HG03095 (cell line): ENCODE results near the gene COL2A1.

Experiments used
- ATAC-seq: cut with Tn5 transposase; IDR thresholded peaks from one replicate; pipeline ENCODE4 v1.9.1; 2021; ENCODE audit warnings: moderate library complexity; ENCODE audit not compliant: unreplicated experiment

Gene COL2A1

DNA sequence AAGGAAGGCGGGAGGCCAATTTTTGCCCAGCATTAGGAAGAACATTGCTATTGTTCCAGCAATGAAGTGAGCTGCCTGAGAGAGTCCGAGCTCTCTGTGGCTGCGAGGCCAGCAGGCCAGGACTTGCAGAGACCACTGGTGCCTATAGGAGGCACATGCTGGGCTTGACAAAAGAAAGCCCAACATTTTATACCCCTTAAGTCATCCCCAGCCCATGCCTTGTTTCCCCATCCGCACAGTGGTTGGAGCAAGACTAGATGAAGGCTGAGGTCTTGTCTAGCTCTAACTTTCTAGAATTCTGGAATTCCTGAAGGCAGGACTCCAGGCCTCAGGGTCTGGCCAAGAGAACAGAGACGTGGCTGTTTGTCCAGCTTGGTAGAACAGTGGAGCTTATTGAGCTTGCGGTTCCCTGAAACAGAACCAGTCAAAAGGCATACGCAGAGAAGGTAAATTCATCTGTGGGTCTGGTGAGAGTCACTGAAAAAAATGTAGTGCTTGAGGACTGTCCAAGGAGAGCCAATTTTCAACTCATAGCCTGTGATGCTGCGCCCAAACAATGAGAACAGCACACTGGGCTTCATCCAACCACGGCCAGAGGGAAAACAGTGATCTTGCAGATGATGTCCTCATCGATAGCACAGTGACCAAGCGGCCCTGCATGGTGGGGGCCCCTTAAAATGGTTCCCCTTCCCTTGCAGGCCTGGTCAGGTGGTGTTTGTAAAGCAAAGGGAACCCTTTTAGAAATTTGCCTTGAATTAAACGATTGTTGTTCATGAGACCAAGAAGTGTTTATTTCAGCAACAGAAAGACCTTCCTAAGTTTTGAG lies 27.1 kb upstream of the COL2A1 start:
- no peak for ATAC-seq

DNA sequence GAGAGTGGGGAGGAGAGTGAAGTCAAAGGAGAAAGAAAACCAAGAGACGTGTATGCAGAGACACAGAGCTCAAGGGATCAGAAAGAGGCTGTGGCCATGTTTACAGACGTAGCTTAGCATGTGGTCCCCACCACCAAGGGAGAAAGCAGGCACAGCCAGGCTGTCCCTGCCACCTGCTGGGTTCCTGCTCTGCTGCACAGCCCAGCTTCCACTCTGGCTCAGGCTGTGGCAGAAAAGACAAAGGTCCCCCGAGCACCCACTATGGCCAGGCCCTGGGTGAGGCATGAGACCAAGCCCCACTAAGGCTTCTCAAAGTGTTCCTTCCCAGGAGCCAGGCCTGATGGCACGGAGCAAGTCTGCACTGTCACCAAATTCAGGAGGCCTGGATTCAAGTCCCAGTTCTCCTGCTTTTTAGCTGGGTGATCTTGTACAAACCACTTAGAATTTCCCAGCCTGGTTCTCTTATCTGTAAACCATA lies 25.9 kb upstream of the COL2A1 start:
- no peak for ATAC-seq

DNA sequence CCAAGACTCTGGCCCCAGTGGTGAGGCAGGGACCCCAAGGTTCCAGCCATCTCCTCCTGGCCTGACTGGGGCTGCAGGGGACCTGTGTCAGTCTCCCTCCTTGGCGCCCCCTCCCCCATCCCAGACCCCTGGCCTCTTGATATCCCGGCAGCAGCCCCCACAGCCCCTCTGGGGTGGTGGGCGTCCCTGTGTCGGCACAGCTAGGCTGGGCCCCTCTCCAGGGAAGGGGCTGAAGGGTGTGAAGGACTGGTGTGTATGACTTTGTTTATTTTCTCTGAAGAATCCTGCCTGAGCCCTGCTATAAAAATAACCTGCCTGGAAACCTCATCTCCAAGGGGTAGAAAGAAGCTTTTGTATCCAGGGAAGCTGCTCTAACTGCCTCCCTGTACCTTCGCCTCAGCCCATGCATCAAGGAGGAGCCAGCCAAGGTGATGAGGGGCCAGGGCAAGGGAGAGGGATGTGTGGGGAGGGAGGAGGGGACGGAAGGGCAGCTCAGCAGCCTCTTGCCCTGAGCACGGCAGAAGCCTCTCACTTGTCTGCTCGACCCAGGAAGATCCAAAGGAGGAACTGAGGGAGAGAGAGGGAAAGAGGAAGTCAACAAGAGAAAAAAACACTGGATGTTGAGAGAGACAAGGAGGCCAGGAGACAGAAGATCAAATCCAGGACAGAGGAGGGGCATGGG lies 25.4 kb upstream of the COL2A1 start:
- ATAC-seq = no peak

DNA sequence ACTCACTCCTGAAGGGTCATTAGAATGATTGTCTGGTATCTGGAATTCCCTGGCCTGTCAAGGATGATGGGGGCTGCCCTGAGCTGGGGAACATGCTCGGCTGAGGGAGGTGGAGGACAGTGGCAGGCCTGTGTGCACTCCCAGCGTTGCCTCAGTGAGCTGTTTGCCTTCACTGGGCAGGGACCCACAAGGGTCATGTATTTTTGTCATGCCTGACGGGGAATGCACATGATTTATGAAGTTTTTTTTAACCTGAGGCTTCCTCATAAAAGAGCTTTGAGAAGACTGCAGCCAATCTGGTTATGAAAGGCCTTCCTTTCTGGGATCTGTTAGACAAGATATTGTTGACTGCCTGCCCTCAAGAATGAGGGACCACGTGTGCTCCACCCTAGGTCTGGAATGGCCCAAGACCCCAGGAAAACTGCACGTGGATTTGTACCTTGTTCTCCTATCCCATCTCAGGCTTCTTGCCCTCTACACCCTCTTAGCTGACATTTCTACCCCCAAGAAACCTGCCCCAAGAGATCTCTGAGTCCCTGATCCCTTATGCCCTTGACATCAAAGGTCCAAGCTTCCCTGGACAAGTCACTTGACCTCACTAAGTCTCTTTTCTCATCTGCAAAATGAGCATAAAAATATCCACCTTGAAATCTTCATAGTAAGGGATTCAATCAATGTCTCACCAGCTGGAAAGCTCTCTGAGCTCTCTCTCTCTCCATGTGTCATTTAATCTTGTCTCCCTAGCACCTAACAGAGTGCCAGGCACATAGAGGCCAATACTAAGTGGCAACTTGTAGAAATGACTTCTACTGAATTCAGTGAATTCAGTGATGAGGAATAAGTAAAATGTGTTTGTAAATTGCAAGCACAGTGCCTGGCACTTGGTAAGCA lies 24.5 kb upstream of the COL2A1 start:
- no peak for ATAC-seq

DNA sequence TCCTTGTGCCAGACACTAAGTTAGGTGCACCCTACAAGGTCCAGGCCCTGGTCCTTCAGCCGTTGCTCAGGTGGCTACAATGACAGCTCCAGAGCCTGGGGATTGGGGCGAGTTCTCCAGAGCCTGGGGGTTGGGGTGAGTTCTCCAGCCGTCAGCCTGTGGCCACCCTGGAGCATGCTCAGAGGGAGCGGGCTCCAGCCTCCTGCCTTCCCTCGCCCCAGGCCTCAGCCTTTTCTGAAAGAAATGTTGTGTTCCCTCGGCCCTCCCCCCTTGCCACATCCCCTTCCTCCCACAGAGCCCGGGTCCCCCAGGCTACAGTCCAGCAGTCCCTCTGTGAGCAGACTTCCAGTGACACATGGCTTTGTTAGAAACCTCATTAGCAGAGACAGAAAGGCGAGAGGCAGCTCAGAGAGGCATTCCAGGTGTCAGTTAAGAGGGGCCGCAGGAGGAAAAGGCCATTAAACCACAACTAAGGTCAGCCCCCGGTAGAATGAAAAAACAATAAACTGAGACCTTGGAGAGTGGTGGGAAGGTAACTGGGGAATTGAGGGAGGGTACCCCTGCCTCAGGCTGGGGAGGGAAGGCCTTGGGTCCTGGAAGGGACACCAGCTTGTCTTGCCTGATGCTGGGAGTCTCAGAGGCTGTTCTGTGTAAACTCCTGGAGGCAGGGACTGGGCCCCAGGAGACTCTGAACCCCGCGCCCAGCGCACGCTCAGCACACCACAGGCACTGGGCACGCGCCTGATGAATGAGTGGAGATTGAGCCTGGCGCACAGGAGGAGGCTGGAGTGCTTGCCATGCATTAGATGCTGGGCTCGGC lies 23.1 kb upstream of the COL2A1 start:
- ATAC-seq = no peak

DNA sequence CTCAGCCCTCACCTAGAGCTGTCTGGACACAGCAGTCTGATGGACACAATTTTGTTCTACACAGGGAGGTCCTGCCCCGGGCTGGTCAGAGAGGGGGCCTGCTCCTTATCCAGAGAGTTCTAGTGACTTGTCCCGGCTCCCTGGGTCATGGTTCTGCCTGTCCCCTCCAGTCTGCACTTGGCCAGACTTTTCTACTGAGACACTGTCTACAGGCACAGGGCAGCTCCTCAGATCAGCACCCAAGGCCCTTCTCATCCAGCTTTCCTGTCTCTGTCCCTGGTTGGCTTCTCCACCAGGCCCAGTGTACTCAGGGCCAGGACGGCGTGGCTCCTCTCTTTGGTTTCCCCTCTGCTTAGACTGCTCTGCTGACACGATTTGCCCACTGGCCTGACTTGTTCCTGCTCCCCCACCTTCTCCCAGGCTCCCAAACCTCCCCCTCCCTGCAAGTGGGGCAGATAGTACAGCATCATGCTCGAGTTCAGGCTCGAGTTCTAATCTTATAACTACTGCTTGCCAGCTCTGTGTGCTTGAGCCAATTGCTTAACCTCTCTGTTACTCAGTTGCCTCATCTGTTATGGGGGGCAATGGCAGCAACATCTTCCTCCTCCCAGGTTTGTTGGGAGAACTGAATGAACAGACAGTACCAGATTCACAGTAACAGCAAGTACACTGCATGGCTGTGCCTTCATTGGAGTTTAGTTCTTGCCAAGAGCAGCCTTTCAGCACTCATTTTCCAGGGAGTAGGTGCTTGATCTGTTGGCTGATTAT lies 22.0 kb upstream of the COL2A1 start:
- ATAC-seq = no peak

DNA sequence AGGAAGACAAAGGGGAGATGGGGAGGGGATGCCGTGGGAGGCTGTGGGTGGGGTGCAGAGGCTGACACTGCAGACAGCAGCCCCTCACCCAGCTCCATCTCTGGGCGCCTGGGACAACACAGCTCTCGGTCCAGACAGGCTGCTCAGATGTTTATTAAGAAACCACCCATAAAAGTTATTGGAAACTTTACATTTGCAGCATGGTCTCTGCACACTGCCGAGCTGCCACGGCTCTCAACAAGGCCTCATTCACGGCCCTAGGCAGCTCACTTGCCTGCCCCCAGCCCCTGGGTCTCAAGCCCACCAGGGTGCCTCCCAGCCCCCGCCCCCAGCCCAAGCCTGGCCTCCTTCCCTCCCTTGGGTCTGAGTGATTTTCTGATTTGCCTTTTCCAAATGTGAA lies 21.0 kb upstream of the COL2A1 start:
- no peak for ATAC-seq

DNA sequence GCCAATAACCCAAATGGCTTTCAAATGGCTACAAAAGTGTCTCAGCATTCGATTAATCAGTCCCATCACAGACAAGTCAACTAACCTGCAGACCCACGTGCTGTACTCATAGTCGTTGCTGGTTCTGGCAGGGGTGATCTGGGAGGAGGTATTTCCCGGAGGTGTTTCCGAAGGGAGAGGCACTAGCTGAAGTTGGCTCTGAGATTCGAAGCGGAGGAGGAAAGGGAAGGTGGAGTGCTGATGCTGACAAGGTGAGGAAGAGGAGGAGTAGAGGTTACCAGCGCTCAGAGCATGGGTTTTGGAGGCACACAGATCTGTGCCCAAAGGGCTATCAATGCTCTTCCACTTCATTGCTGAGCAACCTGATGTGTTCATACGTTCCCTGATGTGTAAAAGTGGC lies 20.5 kb upstream of the COL2A1 start:
- ATAC-seq = no peak

DNA sequence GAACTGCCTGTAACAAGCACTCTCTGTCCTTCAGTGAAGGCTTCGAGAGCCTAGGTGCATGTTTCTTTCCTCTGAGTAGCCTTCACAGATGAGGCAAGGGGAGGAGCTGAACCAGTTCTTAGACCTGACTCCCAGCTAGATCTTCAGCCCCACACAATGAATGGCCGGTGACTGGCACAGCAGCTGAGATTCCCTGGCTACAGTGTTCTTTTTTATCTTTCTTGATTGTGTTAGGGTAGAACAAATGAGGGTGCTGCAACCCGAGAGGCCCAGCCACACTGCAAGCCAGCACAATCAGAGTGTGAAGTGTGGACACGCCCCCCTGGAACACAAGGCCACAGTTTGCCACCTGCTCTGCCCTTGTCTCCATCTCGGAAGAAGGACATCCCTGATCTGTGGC lies 19.1 kb upstream of the COL2A1 start:
- no peak for ATAC-seq

DNA sequence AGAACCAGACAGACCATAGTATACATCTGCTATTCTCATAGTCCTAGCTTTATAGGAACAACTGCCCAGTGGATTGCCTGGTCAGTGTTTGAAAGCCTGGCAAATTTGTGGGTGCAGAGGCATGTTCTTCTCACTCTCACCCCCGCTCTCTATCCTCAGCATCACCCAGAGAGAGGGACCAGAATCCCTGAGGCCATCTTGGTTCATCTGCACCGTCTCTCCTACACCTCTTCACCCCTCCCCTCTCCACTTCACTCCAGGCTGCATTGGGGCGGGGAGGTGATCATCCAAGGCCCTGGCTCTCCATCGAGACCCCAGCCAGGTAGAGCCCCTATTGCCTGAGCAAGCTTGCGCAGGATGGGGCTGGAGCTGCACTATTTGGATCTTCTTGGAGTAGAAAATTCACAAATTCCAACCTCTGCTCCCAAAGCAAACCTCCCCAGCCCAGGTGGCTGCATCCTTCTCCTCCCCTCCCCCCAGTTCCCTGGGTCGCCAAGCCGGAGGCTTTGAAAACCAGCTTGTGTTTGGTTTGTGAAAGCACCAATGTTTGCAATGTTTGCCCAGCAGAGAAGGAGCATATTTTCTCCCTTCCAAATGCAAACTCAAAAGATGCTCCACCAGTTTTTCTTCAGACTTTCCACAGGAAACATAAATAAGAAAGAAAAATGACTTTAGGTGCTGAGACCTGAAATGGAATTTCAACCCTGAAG lies 18.6 kb upstream of the COL2A1 start:
- ATAC-seq = no peak

DNA sequence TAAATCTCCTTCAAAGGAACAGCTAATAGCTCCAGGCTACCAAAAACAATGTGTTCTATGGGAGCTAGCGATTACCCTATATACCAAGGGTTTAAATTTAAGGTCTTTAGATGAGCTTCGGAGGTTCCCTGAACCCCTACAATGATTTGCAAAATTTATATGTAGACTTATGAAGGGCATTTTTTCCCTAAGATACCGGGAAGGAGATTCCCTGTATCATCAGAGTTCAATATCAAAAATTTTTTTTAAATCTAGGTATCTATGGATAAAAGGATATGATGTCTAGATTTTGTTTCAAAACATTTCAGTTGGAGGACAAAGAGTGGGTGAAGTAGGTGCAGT lies 17.9 kb upstream of the COL2A1 start:
- no peak for ATAC-seq

DNA sequence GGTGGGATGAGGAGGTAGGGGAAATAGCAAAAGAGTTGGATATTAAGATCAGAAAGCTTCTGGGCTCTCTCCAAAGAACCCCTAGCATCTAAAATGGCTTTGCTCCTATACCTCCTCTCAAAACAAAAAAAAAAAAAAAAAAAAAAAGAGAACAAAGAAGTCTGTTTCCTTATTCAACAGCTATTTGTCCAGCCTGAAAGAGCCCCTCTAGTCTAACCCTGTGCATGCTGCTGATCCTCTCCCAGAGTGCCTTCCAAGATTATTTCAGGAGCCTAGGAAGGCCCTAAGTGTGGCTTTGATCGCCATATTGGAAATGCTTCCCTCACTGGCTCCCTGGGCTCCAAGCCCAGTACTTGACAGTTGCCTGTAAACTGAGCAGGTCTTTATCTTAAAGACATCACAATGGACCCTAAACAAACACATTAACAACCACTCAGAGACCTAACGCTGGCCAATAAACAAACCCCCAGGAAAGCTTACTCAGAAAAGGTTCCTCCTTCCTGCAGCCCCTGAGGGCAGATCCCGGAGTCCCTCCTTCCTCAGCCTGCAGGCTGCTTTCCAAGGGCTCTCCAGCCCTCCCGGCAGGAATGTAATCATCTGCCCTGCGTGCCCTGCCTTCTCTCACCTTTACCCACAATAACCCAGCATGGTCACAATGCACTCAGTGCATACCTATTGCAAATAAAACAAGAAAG lies 17.4 kb upstream of the COL2A1 start:
- ATAC-seq = no peak

DNA sequence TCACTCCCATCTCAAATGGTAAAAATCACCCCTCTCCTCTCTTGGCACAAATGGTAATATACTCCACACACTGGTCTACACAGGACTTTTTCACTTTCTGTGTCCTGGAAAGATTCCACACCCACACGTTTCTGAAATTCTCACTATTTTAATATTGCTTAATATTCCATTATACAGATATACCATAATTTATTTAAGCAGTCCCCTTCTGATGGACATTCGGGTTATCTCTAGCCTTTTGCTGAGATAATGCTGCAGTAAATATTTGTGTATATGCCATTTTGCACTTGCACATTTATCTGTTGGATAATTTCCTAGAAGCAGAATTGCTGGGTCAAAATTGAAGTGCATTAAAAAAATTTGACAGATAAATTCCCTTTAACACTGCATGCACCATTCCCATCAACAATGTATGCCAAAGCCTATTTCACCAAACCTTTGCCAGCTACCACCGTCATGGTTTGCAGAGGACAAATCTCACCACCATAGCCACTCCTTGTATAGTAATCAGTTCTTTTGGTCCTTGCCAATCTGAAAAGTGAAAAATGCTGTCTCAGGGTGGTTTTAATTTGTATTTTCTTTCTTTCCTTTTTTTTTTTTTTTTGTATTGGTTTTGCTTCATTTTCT lies 15.5 kb upstream of the COL2A1 start:
- ATAC-seq = no peak

DNA sequence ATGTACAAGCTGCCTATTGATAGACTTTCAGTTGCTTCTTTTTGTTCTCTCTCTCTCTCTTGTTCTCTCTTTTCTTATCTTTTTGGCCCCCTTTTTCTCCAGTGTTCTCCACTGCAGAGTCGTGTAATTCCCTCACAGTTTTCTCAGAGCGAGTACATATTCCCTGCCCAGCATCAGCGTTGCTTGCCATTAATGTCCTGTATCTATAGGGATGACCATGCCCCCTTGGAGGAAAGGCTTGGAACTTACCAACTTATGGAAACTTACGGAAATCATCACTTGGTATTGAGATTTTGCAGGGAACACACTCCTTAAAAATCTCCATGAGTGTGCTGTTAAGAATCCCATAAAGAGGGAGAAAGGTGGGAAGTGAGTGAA lies 14.3 kb upstream of the COL2A1 start:
- no peak for ATAC-seq

DNA sequence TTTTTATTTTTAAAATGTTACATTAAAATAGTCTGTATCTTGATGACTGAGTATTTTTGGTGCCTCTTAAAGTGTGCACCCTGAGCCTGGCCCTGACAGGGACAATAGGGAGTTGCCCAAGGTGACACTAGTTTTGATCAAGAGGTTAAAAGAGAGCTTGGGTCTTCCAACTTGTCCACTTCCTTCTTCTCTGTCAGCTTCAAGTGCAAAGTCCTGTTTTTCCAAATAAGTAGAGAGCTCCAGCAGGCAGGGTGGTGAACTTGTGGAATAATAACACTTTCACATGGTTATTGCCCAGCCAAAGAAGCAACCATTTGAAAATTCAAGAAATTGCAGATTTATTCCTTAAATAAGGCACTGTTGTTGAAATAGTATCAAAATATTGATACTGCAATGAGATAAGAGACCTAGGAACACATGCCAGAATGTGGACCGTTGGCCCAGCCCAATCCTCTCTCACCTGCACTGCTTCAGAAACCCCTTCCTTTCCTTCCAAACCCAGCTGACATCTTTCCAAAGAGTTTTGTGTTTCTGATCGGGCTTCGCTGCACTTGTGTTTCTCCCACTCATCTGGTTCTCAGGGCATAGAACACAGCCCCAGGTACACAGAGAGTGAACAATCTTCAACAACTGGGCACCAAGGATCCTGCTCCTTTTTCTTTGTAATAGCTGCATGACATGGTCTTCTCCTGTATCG lies 13.8 kb upstream of the COL2A1 start:
- no peak for ATAC-seq

DNA sequence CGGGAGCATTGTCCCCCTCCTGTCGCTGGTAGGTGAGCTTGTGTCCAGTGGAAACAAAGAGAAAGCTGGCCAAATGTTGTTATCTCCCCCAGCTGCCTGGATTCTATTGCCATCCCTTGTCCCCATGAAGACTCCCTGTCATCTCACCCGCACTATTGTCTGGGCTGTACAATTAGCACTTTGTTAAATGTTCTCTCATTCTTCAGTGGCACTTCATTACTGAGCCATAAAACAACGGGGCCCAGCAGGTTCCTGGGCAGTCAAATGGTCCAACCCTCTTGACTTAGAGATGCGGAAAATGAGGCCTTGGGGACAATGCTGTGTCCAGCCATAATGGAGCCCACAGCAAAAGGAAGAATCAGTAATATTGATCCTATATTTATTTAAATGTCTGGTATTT lies 13.2 kb upstream of the COL2A1 start:
- no peak for ATAC-seq

DNA sequence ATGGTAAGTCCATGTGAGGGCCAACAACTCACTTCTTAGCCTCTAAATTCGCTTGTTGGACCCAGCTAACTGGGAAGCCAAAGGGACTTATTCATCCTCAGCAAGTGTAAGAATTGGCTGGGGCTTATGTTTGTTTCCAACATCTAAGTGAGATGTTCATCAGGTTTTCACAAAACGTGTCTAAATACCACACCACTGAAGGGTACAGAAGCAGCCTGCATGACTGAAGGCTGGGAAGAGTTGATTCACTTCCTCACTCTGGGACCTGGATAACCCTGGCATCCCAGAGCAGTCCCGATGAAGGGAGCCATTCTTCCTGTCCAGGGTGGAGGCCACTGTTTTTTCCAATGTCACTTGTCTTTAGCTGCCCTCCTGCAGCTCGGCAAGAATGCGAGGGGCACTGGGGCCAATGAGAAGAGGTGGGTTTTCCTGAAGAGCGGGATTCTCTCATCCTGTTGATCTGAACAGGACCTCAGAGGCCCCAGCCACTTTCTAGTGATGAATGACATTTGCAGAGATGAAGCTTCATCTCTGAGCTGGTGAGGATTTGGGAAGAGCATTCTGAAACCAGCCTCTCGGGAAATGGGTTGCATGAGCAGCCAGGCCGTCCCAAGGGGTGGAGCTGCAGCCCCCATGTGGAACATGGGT lies 12.2 kb upstream of the COL2A1 start:
- ATAC-seq = no peak
